GM21786 (cell line): ENCODE measurements around the gene TSEN15.

Source experiments
- ATAC-seq: cut with Tn5 transposase; IDR thresholded peaks from one replicate; pipeline ENCODE4 v1.9.1; 2021; ENCODE audit not compliant: unreplicated experiment

The TSEN15 gene

DNA sequence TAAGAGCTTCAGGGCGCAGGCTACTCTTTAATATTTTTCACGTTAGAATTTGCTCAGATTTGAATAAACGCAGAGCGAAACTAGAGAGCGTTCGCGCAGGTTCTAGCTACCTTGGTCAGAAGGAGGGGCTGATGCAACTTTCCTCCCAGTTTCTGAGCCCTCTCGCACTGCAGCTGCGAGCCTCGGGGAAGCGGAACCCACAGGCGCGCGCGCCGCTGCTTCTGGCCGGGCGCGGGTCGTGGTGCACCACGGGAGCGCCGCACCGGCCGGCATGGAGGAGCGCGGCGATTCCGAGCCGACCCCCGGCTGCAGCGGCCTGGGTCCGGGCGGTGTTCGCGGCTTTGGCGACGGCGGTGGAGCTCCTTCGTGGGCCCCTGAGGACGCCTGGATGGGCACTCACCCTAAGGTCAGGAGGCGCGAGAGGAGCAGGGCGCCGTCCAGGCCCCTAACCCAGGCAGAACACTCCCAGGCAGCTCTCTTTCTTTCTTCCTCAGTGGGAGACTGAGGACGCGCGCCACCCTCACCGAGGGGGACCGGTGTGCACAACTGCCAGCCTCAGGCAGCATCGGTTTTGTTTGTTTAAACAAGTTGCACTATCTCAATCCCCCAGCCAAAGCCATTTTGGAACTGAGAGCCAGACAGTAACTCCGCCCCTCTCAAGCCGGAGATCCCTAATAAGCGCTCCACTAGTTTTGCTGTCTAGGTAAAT is at the start of gene TSEN15:
Gene TSEN15 (plus strand): TSS at position 246 of the 709 bp plus-strand sequence. CDS start 26 bp downstream, at position 272.
- ATAC-seq = peak; percentile 98

DNA sequence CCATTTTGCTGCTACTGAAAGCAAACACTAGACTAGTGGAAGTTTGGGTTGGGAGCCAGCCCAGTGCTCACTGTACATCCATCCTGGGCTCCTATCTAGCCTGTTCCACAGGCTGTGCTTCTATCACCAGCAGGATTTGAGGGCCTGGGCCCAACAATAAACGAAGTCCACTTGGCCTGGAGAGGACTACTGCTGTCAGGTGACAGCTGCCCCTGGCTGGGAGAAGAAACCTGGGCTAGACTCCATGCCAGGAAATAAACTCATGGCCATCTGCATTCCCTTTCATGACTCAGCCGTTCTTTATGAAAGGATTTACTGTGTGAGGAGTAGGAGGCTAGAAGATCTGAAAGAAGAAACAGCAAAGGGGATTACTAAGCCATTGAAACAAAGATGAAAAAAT is 49.5 kb upstream of the TSEN15 start:
- no peak for ATAC-seq

DNA sequence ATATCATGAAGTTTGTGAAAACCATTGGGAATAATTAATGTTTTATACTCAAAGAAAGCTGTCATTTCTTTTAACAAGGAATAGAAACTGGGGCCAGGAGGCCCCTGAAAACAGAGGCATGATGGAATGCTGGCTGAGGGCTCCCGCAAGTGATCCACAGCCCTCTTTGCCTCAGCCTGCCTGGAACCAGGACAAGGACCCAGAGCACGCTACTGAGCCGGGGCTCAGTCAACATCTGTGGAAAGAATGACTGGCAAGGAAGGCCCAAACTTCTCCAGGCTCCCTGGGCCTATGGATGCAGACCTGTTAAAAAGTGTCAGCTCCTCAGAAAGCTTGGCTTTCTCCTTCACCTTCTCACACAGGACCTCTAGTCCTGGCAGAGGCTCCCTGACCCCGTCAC is 46.6 kb upstream of the TSEN15 start:
- no peak for ATAC-seq

DNA sequence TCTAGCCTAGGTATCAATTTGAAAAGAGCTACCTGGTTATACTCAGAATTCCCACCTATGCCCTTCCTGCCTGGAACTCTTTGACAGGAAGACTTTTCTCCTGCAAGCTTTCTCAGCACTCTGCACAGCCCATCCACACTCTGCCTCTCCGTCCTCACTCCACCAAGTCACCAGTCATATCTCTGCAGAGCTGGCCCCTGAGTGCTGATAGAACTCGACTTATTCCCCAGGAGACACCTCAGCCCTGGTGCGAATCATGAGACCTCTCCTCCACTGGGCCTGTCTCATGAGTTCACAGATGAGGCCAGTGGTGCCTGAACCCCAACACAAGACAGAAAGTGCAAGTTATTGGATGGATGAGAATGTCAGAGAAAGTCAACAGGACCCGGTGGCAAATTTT is 46.0 kb upstream of the TSEN15 start:
- ATAC-seq = no peak

DNA sequence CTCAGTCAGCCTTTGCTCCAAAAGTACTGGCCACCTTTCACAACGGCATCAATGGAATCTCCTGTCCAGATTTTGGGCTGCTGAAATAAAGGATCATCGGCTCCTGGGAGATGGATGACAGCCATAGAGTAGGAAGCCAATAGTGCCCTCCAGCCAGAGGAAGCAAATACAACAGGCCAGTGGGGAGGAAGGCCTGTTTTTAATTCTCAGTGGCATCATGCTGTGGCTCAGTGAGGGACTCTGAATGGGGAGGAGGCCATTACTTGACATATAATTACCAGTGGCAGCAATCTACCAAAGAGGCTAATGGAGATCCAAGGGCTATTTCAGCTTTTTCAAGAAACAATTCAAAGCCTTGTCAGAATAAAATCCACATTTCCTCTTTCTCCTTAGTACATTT is 40.7 kb upstream of the TSEN15 start:
- ATAC-seq = no peak

DNA sequence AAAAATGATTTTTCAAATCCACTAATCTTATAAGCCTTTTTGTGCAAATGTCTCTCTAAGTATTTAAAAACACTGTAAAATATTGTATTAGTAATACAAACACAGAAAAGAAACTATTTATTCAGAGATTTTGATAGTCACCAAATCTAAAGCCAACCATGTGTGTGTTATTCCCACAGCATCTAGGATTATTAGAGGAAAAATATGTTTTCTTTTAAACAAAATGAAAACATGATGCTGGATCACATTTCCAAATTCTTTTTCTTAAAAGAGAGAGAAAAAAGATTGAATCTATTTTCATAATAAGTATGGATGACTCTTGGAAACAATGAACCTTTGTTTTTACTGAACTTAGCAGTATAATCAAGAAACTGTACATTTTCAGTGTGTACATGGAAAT is 39.3 kb upstream of the TSEN15 start:
- no peak for ATAC-seq

DNA sequence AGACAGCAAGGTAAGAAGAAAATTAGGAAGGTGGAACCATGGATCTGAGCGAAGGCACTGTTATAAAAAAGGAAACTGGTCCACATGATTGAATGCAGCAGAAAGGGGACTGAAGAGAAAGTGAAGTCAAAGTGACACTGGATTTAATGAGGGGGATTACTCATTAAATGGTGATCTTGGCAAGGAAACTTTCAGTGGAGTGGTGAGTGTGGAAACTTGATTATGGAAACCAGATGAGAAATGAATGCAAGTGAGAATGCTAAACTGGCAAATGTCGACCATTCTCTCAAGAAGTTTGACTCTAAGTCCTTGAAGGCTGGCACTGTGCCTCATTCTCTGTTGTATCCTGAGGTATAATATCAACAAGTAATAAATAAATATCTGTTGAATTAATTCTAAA is 37.3 kb upstream of the TSEN15 start:
- ATAC-seq = no peak

DNA sequence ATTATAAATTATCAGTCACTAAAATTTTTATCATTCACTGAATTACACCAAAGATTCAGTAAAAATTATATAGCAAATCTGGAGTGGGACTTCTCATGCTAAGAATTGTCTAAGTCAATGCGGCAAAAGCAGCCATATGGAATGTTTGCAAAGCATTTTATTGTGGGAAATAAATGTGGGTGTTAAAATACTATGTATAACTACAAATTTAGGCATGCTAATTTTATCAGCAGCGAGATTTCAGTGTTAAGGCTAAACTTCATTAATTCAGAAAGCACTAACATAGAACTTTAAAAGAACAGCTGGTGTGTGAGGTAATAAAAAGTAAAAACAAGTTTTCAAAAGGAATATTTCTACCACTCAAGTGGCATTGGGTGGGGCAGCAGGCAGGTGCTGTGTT is 35.4 kb upstream of the TSEN15 start:
- no peak for ATAC-seq

DNA sequence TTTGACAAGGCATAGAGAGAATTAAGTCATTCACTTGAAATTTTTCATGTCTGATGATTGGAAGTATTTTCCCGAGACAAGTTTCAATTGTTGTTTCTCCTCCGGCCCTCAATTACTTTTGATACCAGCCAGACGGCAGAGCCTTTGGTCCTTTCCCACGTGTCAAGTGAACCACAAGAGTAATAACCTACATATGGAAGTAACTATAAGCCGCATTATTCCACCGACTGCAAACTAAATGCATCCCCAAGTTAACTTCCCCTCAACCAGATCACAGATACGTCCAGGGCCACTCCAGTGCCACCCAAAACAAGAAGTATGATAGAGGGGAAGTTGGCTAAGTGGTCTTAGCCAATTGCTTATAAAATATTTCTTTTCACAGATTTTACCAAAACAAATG is 34.2 kb upstream of the TSEN15 start:
- no peak for ATAC-seq

DNA sequence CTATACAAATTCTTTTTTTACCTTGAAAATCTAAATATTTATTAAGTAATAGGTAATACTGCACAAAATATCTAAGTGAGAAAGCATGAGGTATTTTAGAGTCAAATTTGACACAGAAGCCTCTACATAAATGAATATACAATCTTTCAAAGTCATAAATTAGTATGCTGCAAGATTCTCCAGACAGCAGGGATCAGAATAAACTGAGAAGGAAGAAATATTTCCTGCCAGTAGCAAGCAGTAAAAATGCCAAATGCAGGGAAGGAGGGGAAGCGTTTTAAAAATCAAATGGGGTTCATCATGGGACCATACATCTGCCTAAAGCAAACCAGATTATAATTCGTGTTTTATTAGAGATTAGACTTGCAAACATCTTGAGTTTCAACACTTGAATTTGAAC is 32.9 kb upstream of the TSEN15 start:
- ATAC-seq = no peak

DNA sequence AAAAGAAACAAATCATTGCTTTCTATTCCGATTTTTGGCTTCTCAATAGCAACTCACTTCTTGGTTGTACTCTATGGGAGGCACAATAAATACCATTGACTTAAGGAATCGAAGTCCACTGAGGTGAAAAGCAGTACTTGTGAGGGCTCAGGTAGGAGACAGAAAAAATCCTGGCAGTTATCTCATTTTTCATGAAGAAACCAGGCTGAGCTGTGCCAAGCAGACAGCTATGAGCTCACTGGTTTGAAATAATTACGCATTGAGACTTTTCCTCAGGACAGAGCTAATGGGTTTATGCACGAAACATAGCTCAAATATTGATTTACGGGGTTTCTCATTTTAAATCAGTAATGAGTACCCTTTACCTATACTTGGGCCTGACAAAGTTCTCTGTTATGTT is 32.5 kb upstream of the TSEN15 start:
- no peak for ATAC-seq

DNA sequence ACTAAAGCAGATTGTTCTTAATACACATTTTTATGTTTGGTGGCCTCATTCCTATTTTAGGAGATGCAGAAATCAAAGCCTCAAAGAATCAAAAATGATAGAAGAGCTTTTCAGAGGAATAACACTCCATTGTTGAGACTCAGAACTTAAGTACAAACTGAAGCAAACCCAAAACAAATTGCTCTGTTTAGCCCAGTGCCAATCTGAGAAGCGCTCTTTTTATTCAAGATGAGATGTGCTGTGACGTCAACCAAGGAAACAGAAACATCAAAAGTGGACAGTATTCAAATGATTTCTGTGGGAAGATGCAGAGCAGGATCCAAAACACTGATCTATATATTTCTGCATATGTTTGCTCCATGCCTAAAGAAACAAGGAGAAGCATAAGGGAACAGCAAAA is 32.0 kb upstream of the TSEN15 start:
- ATAC-seq = no peak

DNA sequence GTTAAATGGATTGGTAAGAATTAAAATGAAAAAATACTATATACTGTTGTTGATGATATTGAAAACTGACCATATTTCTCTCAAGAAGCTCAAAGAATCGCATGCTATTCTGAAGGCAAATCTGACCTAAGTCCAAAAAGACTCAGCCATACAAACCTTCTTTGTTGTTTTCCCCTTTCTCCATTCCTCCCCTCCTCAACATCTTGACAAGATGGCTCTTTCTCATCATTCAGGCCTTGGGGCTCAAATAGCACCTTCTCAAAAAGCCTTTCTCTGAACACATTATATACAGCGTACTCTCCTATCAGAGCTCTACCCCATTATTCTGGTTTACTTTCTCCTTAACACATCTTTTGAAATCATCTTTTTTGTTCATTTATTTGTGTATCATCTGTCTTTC is 31.2 kb upstream of the TSEN15 start:
- no peak for ATAC-seq

DNA sequence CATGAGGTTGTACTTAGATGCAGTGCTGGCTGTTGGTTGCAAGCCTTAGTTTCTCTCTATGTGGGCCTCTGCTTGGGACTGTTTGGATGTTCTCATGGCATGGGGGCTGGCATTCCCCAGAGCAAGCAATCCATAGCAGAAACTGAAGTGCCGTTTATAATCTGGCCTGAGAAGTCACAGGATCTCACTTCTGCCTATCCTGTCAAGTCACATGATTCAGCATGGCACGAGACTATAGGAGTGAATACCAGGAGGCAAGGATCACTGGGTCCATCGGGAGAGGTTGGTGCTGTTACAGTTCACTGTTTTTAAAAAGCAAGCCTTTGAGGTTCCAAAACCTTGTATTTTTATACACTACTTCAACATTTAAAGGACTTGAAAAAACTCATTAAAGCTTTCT is 30.7 kb upstream of the TSEN15 start:
- ATAC-seq = no peak

DNA sequence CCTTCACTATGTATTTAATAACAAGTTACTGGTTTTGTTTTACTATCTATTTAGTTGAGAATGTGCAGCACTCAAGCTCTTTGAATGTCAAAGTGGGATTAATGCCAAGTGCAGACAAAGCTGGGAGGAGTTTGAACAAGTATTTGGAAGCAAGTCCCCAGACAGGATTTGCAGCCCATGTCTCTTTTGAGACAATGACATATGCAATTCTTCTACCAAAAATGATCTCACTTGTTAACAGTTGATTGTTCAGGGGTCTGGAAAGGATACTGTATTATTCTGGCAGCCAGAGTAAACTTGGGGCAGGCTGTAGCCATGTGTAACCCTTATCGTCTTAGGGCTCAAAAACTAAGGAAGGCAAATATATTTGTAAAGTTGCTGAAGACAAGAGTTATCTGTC is 29.8 kb upstream of the TSEN15 start:
- ATAC-seq = no peak

DNA sequence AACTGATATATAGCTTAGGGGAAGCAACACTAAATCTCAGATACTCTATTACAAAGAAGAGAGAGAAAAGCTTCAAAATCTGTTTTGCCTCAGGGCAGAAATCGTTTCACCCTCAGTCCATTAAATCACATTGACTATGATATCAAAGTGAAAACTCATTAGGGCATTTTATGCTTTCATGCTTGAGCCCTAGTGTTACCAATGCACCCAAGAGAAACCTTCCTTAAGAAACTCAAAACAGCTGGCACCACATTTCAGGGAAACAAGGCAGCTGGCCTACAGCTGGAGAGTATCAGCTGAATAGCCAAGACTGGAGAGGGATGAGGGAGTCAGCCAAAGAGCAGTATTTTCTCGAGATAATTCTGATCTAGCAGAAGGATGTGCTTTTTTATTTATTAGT is 28.9 kb upstream of the TSEN15 start:
- no peak for ATAC-seq

DNA sequence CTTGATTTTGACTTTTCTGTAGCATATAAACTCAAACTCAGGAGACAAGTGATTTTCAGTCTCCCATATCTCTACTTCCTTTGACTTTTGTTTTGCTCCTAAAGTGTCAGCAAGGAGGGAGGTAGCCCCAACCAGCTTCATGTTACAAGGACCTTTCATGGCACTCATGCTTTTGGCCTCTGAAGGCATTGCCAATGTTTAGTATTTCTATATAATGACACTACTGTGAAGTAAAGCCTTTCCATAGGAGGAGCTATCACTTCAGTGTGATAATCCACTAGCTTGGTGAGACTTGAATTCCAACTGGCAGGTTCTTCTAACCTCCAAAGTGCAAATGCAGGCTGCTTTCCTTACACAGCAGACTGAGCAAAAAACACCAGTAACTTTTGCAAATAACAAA is 28.4 kb upstream of the TSEN15 start:
- no peak for ATAC-seq

DNA sequence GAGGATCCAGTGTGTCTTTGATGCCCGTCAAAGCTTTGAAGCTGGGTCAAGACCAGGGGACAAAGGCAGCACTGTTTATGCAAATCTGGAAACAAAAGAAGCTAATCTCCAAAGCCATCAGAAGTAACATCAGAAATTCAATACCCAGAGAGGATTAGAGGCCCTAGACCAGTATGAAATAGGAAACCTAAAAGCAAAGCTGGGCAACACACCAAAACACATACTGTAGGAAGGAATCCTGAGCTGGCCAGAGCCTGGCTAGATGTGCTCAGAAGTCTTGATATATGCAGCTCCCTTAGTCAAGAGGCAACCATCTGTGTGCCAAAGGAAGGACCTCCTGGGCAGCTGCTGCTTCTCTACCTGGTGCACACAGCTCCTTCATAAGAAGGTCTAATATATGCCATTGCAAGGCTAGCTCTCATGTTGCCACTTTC is 26.3 kb upstream of the TSEN15 start:
- no peak for ATAC-seq

DNA sequence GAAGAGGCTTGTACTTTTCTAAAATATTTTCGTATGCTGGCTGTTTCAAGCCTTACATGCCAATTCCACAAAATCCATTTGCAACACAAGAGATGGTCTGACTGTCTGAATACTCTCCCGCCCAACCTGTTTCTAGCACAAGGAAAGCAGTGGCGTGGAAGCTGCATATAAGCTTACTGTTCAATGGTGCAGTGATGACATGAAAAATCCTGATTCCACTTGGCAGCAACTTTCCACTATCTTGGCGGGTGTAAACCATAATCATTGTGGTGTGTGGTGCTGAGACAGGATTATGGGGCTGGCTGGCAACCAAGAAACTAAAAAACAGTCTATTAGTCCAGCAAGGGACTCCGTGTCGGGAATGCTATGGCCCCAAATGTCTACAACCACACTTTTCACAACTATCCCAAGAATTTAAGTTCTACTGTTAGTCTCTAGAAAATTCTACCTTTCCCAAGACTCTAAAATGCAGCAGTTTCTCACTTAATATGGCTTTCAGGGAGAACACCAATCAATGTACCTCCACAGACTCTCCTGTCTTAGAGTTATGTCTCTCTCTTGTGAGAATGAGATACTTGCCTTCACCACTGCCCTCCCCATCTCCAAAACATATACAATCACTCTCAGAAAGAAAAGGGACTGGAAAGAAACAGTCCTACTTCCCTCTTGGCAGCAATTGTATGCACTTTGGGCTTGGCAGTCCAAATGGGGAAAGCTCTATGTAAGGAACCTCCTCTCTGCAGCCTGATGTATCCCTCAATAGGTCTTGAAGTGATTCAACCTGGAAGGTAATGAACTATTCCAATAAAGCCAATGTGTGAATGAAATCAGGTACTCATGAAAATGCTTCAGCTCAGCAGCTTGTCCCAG is 23.5 kb upstream of the TSEN15 start:
- no peak for ATAC-seq

DNA sequence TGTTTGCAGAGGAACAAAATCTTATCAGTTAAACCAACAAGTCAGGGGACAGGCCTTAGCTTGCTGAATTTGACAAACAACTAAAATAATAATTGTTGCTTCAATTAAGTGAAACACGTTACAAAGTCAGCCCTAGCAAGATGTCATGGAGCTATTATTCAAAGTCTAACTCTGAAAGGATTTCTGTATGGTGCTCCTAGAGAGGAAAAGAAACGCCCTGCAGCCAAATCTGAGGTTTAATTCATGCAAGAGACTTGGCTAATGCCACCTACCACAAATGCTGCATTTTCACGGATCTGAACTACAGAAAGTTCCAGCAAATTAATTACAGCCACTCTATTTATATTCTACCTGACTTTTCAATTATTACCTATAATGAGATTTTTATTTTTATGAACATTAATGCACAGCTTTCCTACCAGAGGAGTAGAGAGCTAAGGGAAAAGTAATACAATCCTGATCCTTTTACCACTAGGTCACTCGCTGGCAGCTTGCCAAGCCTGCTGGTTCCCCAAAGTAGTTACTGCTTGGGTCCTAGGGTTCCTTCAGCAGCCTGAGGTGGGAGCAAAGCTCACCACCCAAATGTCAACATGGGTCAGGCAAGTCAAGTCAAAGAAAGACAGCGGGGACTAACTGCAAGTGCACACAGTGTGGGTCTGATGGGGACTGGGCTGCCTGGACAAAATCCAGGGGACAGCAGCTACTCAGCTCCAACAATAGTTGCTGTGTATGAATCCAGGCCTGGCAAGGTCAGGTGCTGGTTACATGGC is 22.5 kb upstream of the TSEN15 start:
- no peak for ATAC-seq

DNA sequence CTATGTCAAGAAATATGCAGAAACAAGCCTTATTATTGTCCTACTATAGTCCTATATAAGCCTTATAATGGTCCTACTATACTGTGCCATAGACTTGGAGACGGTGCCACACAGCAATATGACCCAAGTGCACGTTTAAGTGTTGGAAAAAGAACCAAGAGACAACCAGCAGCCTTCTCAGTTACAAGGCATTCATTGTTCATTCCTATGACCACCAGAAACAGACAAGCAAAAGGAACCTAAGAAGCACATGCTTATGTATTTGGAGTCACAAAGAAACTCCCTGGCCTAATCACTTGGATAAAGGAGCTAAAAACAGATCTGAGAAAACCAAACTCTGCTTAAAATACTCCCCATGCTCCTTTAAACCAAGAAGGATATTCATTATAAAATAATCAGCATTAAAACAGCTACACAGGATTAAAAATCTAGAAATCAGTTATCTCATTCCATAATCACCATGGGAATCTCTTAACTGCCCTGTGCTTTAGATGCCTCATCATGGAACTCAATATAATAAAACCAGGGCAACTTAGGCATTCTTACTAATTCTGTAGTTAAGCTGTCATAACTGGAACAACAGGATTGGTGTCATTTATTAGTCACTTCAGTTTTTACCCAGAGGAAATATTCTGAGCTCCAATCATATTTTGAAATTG is 21.0 kb upstream of the TSEN15 start:
- ATAC-seq = no peak
